Calu3 (cell line): ENCODE results near the gene NACA2. TPM values are rescaled to one million over a fixed set of nuclear protein-coding genes. Genes with fewer than 3 reads are reported as not detected.

ENCODE experiments used
- BruUV-seq: library from RNA; stranded (reverse); fragments of 400-500 nt; replicated peaks from 2 replicates; lab custom pipeline; 2021; lab: Mats Ljungman, UMichigan
- CTCF ChIA-PET: fragments of 300-600 bp; sonication (Branson Sonifier 250); formaldehyde crosslinking; loops from one replicate; lab custom pipeline; 2022; ENCODE audit warnings: antibody characterized with exemption; lab: Charles Lee
- DNase-seq: peaks from one replicate; pipeline ENCODE4 v3.0.0; 2022
- H3K27ac Mint-ChIP-seq: one replicate; pipeline ENCODE4 v1.8.0; 2022; ENCODE audit warnings: mixed read lengths; ENCODE audit not compliant: unreplicated experiment
- H3K27me3 Mint-ChIP-seq: one replicate; pipeline ENCODE4 v1.8.0; 2022; ENCODE audit warnings: mixed read lengths; ENCODE audit not compliant: unreplicated experiment
- H3K36me3 Mint-ChIP-seq: one replicate; pipeline ENCODE4 v1.8.0; 2022; ENCODE audit warnings: mild to moderate bottlenecking, moderate library complexity, mixed read lengths; ENCODE audit not compliant: insufficient read depth, unreplicated experiment
- H3K4me1 Mint-ChIP-seq: one replicate; pipeline ENCODE4 v1.8.0; 2022; ENCODE audit warnings: mild to moderate bottlenecking, low read depth, mixed read lengths; ENCODE audit not compliant: unreplicated experiment
- H3K4me3 Mint-ChIP-seq: one replicate; pipeline ENCODE4 v1.8.0; 2022; ENCODE audit warnings: mild to moderate bottlenecking, low read depth, moderate library complexity, mixed read lengths; ENCODE audit not compliant: unreplicated experiment
- H3K9me3 Mint-ChIP-seq: one replicate; pipeline ENCODE4 v1.8.0; 2022; ENCODE audit warnings: low read depth, mixed read lengths; ENCODE audit not compliant: unreplicated experiment
- intact Hi-C: fragments of 100-400 bp; cut with micrococcal nuclease; formaldehyde crosslinking; loops from one replicate; pipeline ENCODE4 v1.10.0; 2022; ENCODE audit not compliant: unreplicated experiment
- total RNA-seq: library from RNA; stranded (reverse); gene quantifications from 2 replicates; pipeline ENCODE4 v1.2.3, GENCODE V29; 2022
- TF ChIP-seq, protein P1 (sequence below): fragments of 200-600 bp; IDR thresholded peaks from one replicate; pipeline ENCODE4 v1.8.0; 2022; ENCODE audit warnings: antibody characterized with exemption; ENCODE audit not compliant: unreplicated experiment

NACA2 gene
- total RNA-seq, 1 experiment from 2014 or later, result not detected

DNA sequence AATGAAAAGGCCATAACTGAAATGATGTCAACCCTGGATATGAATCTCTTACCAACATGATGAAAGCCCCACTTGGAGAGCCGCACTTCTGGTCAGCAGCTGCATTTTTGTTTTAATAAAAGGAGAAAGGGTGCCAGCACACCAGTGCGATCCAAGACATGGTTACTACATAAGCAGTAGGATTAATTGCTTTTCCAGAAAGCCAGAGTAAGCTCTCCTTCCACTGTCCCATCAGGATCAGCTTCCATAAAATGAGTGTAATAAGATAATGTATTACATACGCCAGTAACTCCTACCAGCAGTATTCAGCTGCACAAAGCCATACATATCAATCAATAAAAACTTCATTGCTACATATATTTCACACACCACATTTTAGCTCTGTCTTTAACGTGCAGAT is 26.3 kb upstream of the NACA2 start:
- CTCF ChIA-PET, result no interaction called here
- no peak for DNase-seq
- H3K9me3 Mint-ChIP-seq, result peaks cover 4% of the 10 kb centered on the region
- no peak overlapping the region for H3K4me3 Mint-ChIP-seq
- no peaks in the 10 kb centered on the region for H3K36me3 Mint-ChIP-seq
- no peaks in the 10 kb centered on the region for H3K4me1 Mint-ChIP-seq
- no TSS peak for BruUV-seq
- TF ChIP-seq, protein P1, sequence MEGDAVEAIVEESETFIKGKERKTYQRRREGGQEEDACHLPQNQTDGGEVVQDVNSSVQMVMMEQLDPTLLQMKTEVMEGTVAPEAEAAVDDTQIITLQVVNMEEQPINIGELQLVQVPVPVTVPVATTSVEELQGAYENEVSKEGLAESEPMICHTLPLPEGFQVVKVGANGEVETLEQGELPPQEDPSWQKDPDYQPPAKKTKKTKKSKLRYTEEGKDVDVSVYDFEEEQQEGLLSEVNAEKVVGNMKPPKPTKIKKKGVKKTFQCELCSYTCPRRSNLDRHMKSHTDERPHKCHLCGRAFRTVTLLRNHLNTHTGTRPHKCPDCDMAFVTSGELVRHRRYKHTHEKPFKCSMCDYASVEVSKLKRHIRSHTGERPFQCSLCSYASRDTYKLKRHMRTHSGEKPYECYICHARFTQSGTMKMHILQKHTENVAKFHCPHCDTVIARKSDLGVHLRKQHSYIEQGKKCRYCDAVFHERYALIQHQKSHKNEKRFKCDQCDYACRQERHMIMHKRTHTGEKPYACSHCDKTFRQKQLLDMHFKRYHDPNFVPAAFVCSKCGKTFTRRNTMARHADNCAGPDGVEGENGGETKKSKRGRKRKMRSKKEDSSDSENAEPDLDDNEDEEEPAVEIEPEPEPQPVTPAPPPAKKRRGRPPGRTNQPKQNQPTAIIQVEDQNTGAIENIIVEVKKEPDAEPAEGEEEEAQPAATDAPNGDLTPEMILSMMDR, result no peak
- no peak overlapping the region for H3K27ac Mint-ChIP-seq
- intact Hi-C loops, result no loop called here
- H3K27me3 Mint-ChIP-seq, result no peaks in the 10 kb centered on the region

DNA sequence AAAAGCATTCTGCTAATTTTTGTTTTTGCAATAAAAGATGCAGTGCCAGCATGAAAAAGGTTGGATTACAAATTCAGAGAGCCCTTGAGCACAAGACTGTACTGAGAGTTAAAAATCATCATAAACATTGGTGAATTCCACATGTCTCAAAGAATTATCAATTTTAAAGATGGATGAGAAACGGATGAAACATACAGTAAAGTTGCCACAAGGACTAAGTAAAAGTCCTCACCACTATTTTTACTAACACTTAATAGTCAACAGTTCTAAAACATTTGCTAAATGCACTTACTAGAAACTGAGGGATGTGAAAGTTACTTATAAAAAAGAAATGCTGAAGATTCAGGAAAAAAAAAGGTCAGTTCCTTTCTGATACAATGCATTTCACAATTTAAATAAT is 25.8 kb upstream of the NACA2 start:
- intact Hi-C loops, result no loop called here
- TF ChIP-seq, protein P1, result no peak
- no peak overlapping the region for H3K4me3 Mint-ChIP-seq
- CTCF ChIA-PET, result interaction anchor here (0.6 kb wide), 1 partner anchor 855 kb away, joined by 4 read pairs; no protein-coding TSS in a partner anchor
- H3K9me3 Mint-ChIP-seq, result peaks cover 4% of the 10 kb centered on the region
- no peaks in the 10 kb centered on the region for H3K36me3 Mint-ChIP-seq
- no peaks in the 10 kb centered on the region for H3K27me3 Mint-ChIP-seq
- H3K27ac Mint-ChIP-seq, result no peak overlapping the region
- no peak for DNase-seq
- H3K4me1 Mint-ChIP-seq, result no peaks in the 10 kb centered on the region
- no TSS peak for BruUV-seq

DNA sequence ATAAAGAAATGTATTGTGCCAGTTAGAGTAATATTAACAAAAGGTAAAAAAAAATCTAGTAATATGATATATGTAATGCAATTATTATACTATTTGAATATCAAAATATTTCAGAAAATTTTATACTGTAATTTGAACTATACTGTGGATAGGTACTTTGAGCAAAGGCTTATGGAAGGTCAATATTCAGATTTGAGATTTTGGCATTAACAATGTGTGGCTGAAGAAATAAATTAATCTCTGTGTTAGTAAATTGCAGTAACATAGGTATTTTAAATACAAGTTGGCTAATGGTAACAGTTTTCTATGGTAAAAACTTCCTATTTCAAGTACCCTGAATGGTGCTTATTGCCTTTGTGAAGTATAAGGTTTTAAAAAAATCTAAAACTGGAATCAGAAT is 23.2 kb upstream of the NACA2 start:
- Mint-ChIP-seq H3K4me1 (no peaks in the 10 kb centered on the region), H3K36me3 (no peaks in the 10 kb centered on the region), H3K27me3 (no peaks in the 10 kb centered on the region), H3K4me3 (no peak overlapping the region), H3K27ac (no peak overlapping the region), H3K9me3 (peaks cover under 1% of the 10 kb centered on the region)
- no peak for DNase-seq
- BruUV-seq, result no TSS peak
- intact Hi-C loops, result no loop called here
- CTCF ChIA-PET, result no interaction called here
- TF ChIP-seq, protein P1, result no peak

DNA sequence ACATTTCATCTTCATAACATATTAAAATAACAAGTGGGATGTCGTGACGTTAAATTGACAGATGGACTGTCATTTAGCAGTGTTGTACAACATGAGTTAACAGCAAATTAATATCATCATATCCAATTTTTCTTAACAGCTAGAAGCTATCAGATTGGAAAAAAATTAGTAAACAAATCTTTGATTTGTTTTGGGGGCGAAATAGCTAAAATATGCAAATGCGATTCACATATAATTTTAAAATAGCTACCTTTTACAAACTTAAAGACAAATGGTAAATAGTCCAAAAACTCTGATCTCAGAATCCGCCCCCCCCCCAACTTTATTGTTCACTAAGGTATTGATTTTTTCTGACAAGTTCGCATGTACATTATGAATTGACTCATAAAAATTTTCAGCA is 20.3 kb upstream of the NACA2 start:
- no TSS peak for BruUV-seq
- CTCF ChIA-PET, result interaction anchor here (0.6 to 0.8 kb wide), 2 partner anchors 46 to 267 kb away, joined by 3 read pairs; no protein-coding TSS in a partner anchor
- intact Hi-C loops, result no loop called here

More for the DNA sequence above, 20.3 kb upstream of the NACA2 start:
- Mint-ChIP-seq H3K36me3 (no peaks in the 10 kb centered on the region), H3K27ac (no peak overlapping the region), H3K27me3 (no peaks in the 10 kb centered on the region), H3K4me1 (no peaks in the 10 kb centered on the region), H3K4me3 (no peak overlapping the region), H3K9me3 (no peaks in the 10 kb centered on the region)
- no peak for DNase-seq
- TF ChIP-seq, protein P1, result no peak
